DOHH2 (cell line): Measurements from ENCODE around the gene CRB3.

Experiments used
- CTCF ChIP-seq: fragments of 200-600 bp; sonication (generic); IDR thresholded peaks from one replicate; pipeline ENCODE4 v1.5.1; 2014; ENCODE audit warnings: antibody characterized with exemption, mild to moderate bottlenecking, low read depth, low read length; ENCODE audit not compliant: poor library complexity, severe bottlenecking
- EZH2phosphoT487 ChIP-seq: fragments of 200-600 bp; sonication (generic); IDR thresholded peaks from 2 replicates; pipeline ENCODE4 v1.6.1; 2017; ENCODE audit warnings: borderline replicate concordance, mild to moderate bottlenecking, antibody characterized with exemption, low read length, moderate library complexity, mixed read lengths

GRCh38 chr19:6509118-6509971, 45.3 kb downstream of the CRB3 start:
- TF ChIP-seq CTCF: no peak
- no peak for TF ChIP-seq EZH2phosphoT487
